ENCODE results near the gene NASP. TPM values are rescaled to one million over a fixed set of nuclear protein-coding genes. Genes with fewer than 3 reads are reported as not detected.

The NASP gene
- total and polyA plus RNA-seq, 2 of the 13 experiments (the other 11 are each of a cell fraction or from before 2014, with no cell fraction given), result 132 to 256 TPM

GRCh38 chr1:45550401-45551351, 33.2 kb upstream of the NASP start, which contains the start of gene AKR1A1 (continued):
- TF ChIP-seq ZNF142 (CRISPR knock-in tag; IDR thresholded peaks at IDR 0.05) (peak; percentile 39; the same call in 1 of the 2 replicates), ZSCAN12 (CRISPR knock-in tag; IDR thresholded peaks at IDR 0.05) (peak; percentile 91; the same call in 1 of the 2 replicates), ZNF737 (CRISPR knock-in tag; IDR thresholded peaks at IDR 0.05; ENCODE audit: borderline replicate concordance) (peak; percentile 17; the same call in 1 of the 2 replicates), ZNF274 (CRISPR knock-in tag; IDR thresholded peaks at IDR 0.05) (peak; percentile 97), LBX2 (CRISPR knock-in tag; IDR thresholded peaks at IDR 0.05; ENCODE audit: borderline replicate concordance) (peak; percentile 90; the same call in 1 of the 2 replicates), ZNF317 (CRISPR knock-in tag; IDR thresholded peaks at IDR 0.05) (no peak; the same call in 1 of the 2 replicates), NONO (IDR thresholded peaks at IDR 0.05) (no peak), NONO (CRISPR knock-in tag; conservative IDR thresholded peaks at IDR 0.05) (peak; percentile 92), GPBP1L1 (CRISPR knock-in tag; IDR thresholded peaks at IDR 0.05) (no peak), FOXO1 (CRISPR knock-in tag; IDR thresholded peaks at IDR 0.05) (no peak), ARID4A (CRISPR knock-in tag; IDR thresholded peaks at IDR 0.05; ENCODE audit: borderline replicate concordance) (peak; percentile 96), ZNF703 (CRISPR knock-in tag; IDR thresholded peaks at IDR 0.05; ENCODE audit: borderline replicate concordance) (no peak; the same call in 1 of the 2 replicates), ZNF570 (CRISPR knock-in tag; IDR thresholded peaks at IDR 0.05; ENCODE audit: borderline replicate concordance) (peak; percentile 52; the same call in 1 of the 2 replicates), ZNF547 (CRISPR knock-in tag; IDR thresholded peaks at IDR 0.05) (peak; percentile 75; the same call in 1 of the 2 replicates)

Data from HepG2 (cell line).